NCI-H1092 treated with DMSO at 0.1 percent for 48 hours (cell line): ENCODE results near the gene TEKT3.

ENCODE experiments used
- DNase-seq: peaks from one replicate; lab custom pipeline; 2025; lab: John Stamatoyannopoulos, UW

The TEKT3 gene

GRCh38 chr17:15349119-15349518 lies 7.7 kb upstream of the TEKT3 start:
- no peak for DNase-seq

- DNase-seq: peak; percentile 83
Observed at GRCh38 chr17:15348021-15348420, 6.6 kb upstream of the TEKT3 start.

- DNase-seq: no peak
Observed at GRCh38 chr17:15346066-15346595, 4.7 kb upstream of the TEKT3 start.

GRCh38 chr17:15343749-15344148 lies 2.4 kb upstream of the TEKT3 start:
- DNase-seq: no peak

GRCh38 chr17:15342460-15342859 lies 1.1 kb upstream of the TEKT3 start:
- DNase-seq: no peak

GRCh38 chr17:15341966-15342365 lies 569 bp upstream of the TEKT3 start:
- no peak for DNase-seq

- no peak for DNase-seq
Observed at GRCh38 chr17:15340966-15341365, 431 bp downstream of the TEKT3 start.

- DNase-seq: no peak
Observed at GRCh38 chr17:15335446-15335845, 6.0 kb downstream of the TEKT3 start.

- DNase-seq: no peak
Observed at GRCh38 chr17:15334266-15334665, 7.1 kb downstream of the TEKT3 start.

- no peak for DNase-seq
Observed at GRCh38 chr17:15332338-15332737, 9.1 kb downstream of the TEKT3 start.

- no peak for DNase-seq
Observed at GRCh38 chr17:15323131-15323530, 18.3 kb downstream of the TEKT3 start.

GRCh38 chr17:15321556-15322251 lies 19.7 kb downstream of the TEKT3 start:
- DNase-seq: no peak

- DNase-seq: no peak
Observed at GRCh38 chr17:15319452-15320010, 21.9 kb downstream of the TEKT3 start.

GRCh38 chr17:15311996-15312395 lies 29.4 kb downstream of the TEKT3 start:
- no peak for DNase-seq

- no peak for DNase-seq
Observed at GRCh38 chr17:15309793-15310192, 31.6 kb downstream of the TEKT3 start.

GRCh38 chr17:15309236-15309635 lies 32.2 kb downstream of the TEKT3 start:
- DNase-seq: no peak

- DNase-seq: no peak
Observed at GRCh38 chr17:15308758-15309157, 32.6 kb downstream of the TEKT3 start.

GRCh38 chr17:15307710-15308111 lies 33.7 kb downstream of the TEKT3 start:
- no peak for DNase-seq

- DNase-seq: no peak
Observed at GRCh38 chr17:15303851-15304250, 37.5 kb downstream of the TEKT3 start.

GRCh38 chr17:15303268-15303667 lies 38.1 kb downstream of the TEKT3 start:
- no peak for DNase-seq

- no peak for DNase-seq
Observed at GRCh38 chr17:15301845-15302244, 39.6 kb downstream of the TEKT3 start.

GRCh38 chr17:15298176-15298575 lies 43.2 kb downstream of the TEKT3 start:
- no peak for DNase-seq

- no peak for DNase-seq
Observed at GRCh38 chr17:15293558-15293957, 47.8 kb downstream of the TEKT3 start.
